OCI-M1 (cell line): ENCODE measurements around the gene CLIP2.
"Not testable (repeated sequence)": the region's sequence is repeated elsewhere in the genome, so short reads cannot be mapped to it uniquely, and the experiment has no call there.

Experiments used
- DNase-seq: peaks from one replicate; lab custom pipeline; 2025; lab: John Stamatoyannopoulos, UW

The CLIP2 gene

DNA sequence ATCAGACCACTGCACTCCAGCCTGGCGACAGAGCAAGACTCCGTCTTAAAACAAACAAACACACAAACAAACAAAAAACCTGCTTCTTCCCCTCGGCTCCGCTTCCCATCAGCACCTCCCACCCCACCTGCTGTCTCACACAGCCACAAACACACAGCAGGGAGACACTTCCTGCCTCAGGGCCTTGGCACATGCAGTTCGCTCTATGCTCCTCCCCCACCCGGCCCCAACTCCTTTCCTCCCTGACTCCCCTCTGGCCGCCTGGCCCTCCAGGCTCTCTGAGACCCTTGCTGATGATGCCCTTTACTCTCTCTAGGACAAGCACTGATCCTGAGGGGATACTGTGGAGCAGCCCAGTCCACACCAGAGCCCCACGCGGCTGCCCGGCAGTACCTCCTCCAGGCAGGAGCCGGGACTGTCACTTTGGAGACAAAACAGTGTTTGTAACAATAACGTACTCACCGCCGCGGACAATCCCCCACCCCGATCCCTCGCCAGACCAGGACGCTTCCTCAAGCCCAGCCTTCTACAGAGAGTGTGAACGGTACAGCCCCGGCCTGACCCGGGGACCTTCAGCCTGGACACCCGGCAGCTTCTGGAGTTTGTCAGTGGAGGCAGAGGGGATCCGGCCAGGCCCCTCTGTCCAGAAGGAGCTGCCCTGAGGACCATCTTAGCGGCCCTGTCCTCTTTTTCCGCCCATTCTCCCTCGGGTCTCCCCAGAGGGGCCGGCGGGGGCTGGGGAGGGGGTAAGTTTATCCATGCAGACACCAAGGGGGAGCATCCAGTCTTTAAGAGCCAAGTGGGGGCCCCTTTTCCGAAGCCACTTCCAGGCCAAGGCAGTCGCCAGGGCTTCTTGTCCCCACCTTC lies 114.5 kb downstream of the CLIP2 start:
- no peak for DNase-seq

DNA sequence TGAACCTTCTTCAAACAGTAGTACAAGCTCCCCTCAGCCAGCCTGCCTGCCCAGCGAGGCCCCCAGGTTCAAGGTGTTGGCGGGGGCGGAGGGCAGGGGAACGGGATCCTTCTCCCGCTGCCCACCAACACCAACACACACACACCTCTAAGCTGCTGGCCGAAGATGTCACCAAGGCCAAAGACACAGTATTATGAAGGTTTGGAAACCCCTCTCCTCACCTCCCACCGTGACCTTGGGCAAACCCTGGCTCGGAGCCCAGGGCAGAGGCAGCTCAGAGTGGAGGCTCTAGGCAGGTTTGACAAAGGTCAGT lies 115.1 kb downstream of the CLIP2 start:
- DNase-seq, result no peak

DNA sequence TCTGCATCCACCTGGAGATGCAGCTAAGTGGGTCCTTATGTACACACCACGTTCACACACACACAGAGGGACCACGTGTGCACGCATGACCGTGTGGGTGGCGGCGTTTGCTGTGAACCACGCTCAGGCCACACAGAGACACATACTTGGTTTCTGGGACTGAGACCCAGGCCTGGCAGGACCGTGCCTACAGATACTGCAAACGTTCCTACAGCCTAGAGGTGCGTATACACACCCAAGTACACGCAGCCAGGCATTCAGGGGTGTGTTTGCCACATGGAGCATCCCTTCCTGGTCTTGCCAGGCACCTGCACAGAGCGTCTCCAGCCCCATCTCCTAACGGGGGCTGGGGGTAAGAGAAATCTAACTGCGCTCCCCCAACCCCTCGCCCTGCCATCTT lies 115.5 kb downstream of the CLIP2 start:
- DNase-seq, result no peak

DNA sequence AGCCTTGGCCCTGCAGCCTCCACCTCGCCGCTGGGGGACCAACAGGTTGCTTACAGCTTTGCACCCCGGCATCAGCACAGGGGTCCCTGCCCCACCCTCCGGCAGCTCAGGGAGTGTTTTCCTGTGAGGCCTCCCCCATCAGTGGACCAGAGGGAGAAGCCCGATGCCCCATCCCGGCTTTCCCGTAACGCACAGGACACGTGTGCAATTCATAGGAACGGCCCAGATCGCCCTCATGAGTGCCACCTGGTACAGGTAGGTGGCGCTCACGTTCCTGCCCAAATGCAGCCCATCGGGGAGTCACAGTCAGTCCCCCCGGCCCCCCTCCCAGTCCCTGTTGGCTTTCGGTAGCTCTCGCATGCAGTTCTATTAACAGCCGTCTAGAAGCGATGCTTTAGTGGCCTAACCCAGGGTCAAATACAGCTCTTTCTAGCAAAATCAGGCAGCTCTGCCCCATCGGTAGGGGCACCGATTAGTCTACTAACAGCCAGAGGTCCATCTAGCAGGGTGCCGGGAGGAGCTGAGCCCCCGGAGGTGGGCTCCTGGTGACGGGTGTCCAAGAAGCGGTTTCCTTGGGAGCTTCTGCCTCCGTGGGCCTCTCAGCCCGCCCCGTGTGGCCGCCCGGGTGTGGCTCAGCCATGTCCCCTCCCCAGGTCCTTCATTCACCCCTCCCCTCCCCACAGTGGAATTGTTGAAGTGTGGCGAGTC lies 116.1 kb downstream of the CLIP2 start:
- DNase-seq, result no peak

DNA sequence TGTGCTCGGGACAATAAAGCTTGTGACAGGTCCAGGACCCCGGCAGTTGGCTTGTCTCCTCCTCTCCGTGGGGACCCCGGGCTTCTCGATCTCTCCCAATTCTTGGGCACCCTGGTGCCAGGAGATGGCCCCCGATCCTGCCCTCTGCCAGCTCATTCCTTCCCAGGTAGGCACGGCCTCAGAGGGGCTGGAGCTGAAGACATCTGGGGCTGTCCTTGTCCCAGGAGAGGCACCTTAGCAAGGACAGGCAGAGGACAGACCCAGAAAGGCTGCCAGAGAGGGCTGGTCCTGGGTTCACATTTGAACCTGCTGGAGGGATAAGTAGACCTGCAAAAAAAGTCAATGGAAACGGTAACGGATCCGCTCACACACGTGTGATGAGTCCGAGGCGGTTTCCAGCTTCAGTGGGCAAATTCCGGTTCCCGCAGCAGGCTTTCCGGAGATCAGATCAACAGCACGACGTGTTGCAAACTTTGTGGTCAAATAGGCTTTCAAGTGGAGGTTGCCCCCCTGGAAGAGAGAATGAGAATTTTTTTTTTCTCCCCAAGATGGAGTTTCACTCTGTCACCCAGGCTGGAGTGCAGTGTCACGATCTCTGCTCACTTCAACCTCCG lies 116.8 kb downstream of the CLIP2 start:
- DNase-seq, result no peak

DNA sequence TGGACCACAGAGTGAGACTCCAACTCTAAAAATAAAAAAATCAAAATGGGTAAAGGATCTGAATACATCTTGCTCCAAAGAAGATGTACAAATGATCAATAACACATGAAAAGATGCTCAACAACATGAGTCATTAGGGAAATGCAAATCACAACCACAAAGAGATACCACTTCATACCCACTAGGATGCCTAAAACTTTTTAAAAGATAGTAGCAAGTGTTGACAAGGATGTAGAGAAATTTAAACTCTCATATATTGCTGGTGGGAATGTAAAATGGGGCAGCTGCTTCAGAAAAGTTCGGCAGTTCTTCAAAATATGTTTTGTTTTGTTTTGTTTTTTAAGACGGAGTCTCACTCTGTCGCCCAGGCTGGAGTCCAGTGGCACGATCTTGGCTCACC lies 118.8 kb downstream of the CLIP2 start:
- DNase-seq, result no peak

DNA sequence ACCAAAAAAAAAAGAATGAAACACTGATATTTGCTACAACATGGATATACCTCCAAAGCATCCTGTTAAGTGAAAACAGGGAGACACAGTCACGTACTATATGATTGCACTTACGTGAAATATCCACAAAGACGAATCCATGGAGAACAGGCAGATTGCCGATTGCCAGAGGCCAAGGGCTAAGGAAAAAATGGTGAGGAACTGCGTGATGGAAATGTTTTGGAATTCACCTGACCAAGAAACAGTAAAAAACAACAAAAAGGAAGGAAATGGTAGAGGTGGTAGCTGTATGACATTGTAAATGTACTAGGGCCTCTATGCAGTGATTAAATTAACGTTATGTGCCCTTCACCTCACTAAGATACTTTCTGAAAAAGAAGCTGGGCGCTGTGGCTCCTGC lies 120.4 kb downstream of the CLIP2 start:
- no peak for DNase-seq

DNA sequence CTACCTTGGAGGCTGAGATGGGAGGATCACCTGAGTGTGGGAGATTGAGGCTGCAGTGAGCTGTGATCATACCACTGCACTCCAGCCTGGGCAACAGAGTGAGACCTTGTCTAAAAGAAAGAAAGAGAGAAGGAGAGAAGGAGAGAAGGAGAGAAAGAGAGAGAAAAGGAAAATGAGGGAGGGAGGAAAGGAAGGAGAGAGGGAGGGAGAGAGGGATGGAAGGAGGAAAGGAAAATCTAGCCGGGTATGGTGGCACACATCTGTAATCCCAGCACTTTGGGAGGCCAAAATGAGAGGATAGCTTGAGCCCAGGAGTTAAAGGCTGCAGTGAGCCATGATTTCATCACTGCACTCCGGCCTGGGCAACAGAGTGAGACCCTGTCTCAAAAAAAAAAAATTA lies 121.6 kb downstream of the CLIP2 start:
- no peak for DNase-seq

- not testable (repeated sequence) for DNase-seq
These were observed 122.4 kb downstream of the CLIP2 start for GRCh38 chr7:74411571-74411970.

- peak; percentile 70 for DNase-seq
These were observed 122.8 kb downstream of the CLIP2 start for GRCh38 chr7:74412056-74412455.

GRCh38 chr7:74412603-74413002 lies 123.4 kb downstream of the CLIP2 start:
- DNase-seq, result no peak

DNA sequence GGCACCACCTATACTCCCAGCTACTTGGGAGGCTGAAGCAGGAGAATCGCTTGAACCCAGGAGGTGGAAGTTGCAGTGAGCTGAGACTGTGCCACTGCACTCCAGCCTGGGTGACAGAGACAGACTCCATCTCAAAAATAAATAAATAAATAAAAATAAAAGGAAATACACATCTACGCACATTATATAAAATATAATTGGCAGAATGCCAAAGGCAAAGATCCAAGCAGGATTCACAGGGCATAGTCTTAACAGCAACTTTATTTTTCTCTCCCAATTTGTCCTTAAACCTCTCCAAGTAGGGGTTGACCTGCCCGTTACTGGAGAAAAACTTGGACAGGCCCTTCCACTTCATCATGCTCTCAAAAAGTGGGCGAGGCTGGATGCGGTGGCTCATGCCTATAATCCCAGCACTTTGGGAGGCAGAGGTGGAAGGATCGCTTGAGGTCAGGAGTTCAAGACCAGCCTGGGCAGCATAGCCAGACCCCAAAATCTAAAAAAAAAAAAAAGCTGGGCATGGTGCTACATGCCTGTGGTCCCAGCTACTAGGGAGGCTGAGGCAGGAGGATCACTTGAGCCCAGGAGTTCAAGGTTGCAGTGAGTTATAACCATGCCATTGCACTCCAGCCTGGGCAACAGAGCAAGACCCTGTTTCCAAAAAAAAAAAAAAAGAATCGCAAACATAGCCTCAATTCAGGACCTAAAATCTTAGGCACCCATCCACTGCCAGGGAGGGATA lies 125.6 kb downstream of the CLIP2 start:
- not testable (repeated sequence) for DNase-seq

GRCh38 chr7:74417419-74417971 lies 128.3 kb downstream of the CLIP2 start:
- DNase-seq, result peak; percentile 85

- DNase-seq, result no peak
These were observed 128.9 kb downstream of the CLIP2 start for GRCh38 chr7:74418076-74418475.

DNA sequence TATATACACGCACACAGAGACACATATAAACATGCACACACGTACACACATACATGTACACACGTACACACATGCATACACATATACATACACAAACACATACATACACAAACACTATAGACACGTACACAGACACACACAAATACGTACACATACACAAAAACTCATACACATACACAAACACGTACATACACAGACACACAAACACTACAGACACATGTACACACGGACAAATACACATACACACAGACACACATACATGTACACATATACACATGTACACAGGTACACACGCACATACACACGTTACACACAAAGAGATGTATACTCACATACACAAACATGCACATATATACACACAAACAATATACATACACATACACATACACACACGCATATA lies 129.3 kb downstream of the CLIP2 start:
- no peak for DNase-seq

DNA sequence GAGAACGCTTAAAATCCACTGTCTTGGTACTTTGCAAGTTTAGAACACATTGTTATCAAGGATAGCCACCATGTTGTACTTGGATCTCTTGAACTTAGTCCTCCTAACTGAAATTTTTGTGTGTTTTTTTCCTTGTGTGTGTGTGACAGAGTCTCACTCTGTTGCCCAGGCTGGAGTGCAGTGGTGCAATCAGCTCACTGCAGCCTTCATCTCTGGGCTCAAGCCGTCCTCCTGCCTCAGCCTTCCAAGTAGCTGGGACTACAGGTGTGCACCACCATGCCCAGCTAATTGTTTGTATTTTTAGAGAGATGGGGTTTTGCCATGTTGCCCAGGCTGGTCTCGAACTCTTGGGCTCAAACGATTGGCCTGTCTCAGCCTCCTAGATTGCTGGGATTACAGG lies 130.0 kb downstream of the CLIP2 start:
- DNase-seq, result not testable (repeated sequence)

- DNase-seq, result no peak
These were observed 130.8 kb downstream of the CLIP2 start for GRCh38 chr7:74420006-74420405.

- DNase-seq, result no peak
These were observed 135.2 kb downstream of the CLIP2 start for GRCh38 chr7:74424291-74424880.

- DNase-seq, result no peak
These were observed 138.8 kb downstream of the CLIP2 start for GRCh38 chr7:74428023-74428422.

DNA sequence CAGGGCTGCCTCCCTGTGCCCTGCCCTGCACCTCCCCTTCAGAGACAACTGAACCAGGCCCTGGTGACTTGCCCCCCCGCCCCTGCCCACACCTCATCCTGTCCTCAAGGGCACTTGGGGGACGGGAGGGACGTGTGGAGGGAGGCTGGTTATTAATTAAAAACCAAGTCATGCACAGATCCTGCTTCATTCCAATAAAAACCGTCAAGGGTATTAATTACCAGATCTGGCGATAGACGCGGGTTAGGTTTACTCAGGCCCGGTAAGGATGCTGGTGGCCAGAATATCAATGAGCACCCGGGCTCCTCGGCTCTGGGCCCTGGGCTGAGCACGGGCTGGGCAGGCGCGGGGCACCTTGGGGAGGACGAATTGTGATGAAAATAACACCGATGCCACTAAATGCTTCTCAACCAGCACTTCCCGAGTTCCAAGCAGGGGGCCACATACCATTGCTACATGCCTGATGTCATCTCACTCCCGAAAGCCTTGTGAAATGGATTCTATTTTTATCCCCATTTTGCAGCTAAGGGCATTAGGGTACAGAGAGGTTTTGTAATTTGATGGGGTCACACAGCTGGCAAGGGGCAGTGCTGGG lies 140.0 kb downstream of the CLIP2 start:
- DNase-seq, result no peak

GRCh38 chr7:74430409-74430808 lies 141.2 kb downstream of the CLIP2 start:
- DNase-seq, result not testable (repeated sequence)
